IMR-90 (cell line): ENCODE results near the gene TMOD4. TPM values are rescaled to one million over a fixed set of nuclear protein-coding genes. Genes with fewer than 3 reads are reported as not detected.

ENCODE experiments used
- ATAC-seq: fragments of 200-7000 bp; cut with Tn5 transposase; 2 replicates; pipeline ENCODE4 v1.9.1; 2020; ENCODE audit warnings: low read depth, mild to moderate bottlenecking, moderate library complexity
- Bru-seq: library from RNA; stranded (reverse); fragments of 400-500 nt; gene quantifications from one replicate; lab custom pipeline; 2021; lab: Mats Ljungman, UMichigan
- BruChase-seq, 2 experiments: library from RNA; stranded (reverse); fragments of 400-500 nt; gene quantifications; one replicate each; lab custom pipeline; 2021; lab: Mats Ljungman, UMichigan
- BruUV-seq: library from RNA; stranded (reverse); fragments of 400-500 nt; replicated peaks from 2 replicates; lab custom pipeline; 2021; lab: Mats Ljungman, UMichigan
- CTCF ChIA-PET: fragments of 300-600 bp; formaldehyde crosslinking; extraction: SDS; loops from one replicate; lab custom pipeline; 2021; ENCODE audit warnings: antibody characterized with exemption; lab: Yijun Ruan, JAX
- POLR2A ChIA-PET: fragments of 300-600 bp; sonication (Branson Sonifier 250); formaldehyde crosslinking; loops from one replicate; lab custom pipeline; 2022; ENCODE audit warnings: antibody characterized with exemption; ENCODE audit not compliant: unreplicated experiment; lab: Charles Lee
- DNase-seq: peaks from one replicate; pipeline ENCODE4 v3.0.0; 2013
- H2AFZ ChIP-seq: replicated peaks from 2 replicates; pipeline ENCODE3; 2013; ENCODE audit warnings: low read length, mild to moderate bottlenecking; ENCODE audit not compliant: poor library complexity
- H2AK5ac ChIP-seq: 2 replicates; pipeline ENCODE4 v1.6.1; 2013; ENCODE audit warnings: low read depth, low read length, inconsistent platforms
- H2AK9ac ChIP-seq: replicated peaks from 2 replicates; pipeline ENCODE3; 2013; ENCODE audit warnings: mild to moderate bottlenecking, low read depth, low read length, moderate library complexity; ENCODE audit not compliant: poor library complexity
- H2BK120ac ChIP-seq: 2 replicates; pipeline ENCODE4 v1.6.1; 2013; ENCODE audit warnings: low read depth, low read length, inconsistent platforms
- H2BK15ac ChIP-seq: 3 replicates; pipeline ENCODE4 v1.6.1; 2013; ENCODE audit warnings: low read depth, low read length, inconsistent platforms
- H2BK20ac ChIP-seq: 2 replicates; pipeline ENCODE4 v1.6.1; 2013; ENCODE audit warnings: low read depth, mild to moderate bottlenecking, inconsistent platforms, low read length, moderate library complexity
- H2BK5ac ChIP-seq: 2 replicates; pipeline ENCODE4 v1.6.1; 2013; ENCODE audit warnings: mild to moderate bottlenecking, low read depth, low read length, inconsistent platforms; ENCODE audit not compliant: poor library complexity, severe bottlenecking
- H3K14ac ChIP-seq: replicated peaks from 2 replicates; pipeline ENCODE4 v1.6.1; 2013; ENCODE audit warnings: low read depth, low read length, inconsistent platforms
- H3K18ac ChIP-seq: 2 replicates; pipeline ENCODE4 v1.6.1; 2013; ENCODE audit warnings: low read depth, low read length, control low read depth
- H3K23ac ChIP-seq: 2 replicates; pipeline ENCODE4 v1.6.1; 2013; ENCODE audit warnings: low read depth, low read length, inconsistent platforms
- H3K27ac ChIP-seq: 2 replicates; pipeline ENCODE4 v1.5.1; 2013; ENCODE audit warnings: mild to moderate bottlenecking, control low read depth, low read length; ENCODE audit not compliant: insufficient read depth
- H3K27me3 ChIP-seq: 2 replicates; pipeline ENCODE4 v1.6.1; 2013; ENCODE audit warnings: low read length; ENCODE audit not compliant: control insufficient read depth, insufficient read depth
- H3K36me3 ChIP-seq: 2 replicates; pipeline ENCODE4 v1.6.1; 2013; ENCODE audit warnings: low read length, mixed read lengths; ENCODE audit not compliant: control insufficient read depth, insufficient read depth
- H3K4ac ChIP-seq: 2 replicates; pipeline ENCODE4 v1.6.1; 2013; ENCODE audit warnings: low read depth, low read length, inconsistent platforms
- H3K4me1 ChIP-seq: 2 replicates; pipeline ENCODE4 v1.6.1; 2013; ENCODE audit warnings: low read length, mixed read lengths; ENCODE audit not compliant: control insufficient read depth, insufficient read depth
- H3K4me2 ChIP-seq: 2 replicates; pipeline ENCODE4 v1.6.1; 2013; ENCODE audit warnings: low read depth, mild to moderate bottlenecking, control low read depth, low read length, moderate library complexity
- H3K4me3 ChIP-seq: 2 replicates; pipeline ENCODE4 v1.5.1; 2013; ENCODE audit warnings: low read depth, mild to moderate bottlenecking, control low read depth, low read length, moderate library complexity; ENCODE audit not compliant: insufficient read depth
- H3K56ac ChIP-seq: 2 replicates; pipeline ENCODE4 v1.6.1; 2013; ENCODE audit warnings: low read length, inconsistent platforms; ENCODE audit not compliant: insufficient read depth; ENCODE audit errors: extremely low read depth
- H3K79me1 ChIP-seq, 2 experiments: 2 replicates each; pipeline ENCODE4 v1.6.1; 2013; ENCODE audit warnings: low read length in 2 of 2, inconsistent platforms in 1 of 2, low read depth in 1 of 2
- H3K9ac ChIP-seq: 2 replicates; pipeline ENCODE4 v1.6.1; 2013; ENCODE audit warnings: low read depth, low read length, control low read depth
- H3K9me1 ChIP-seq: 2 replicates; pipeline ENCODE4 v1.6.1; 2013; ENCODE audit warnings: low read length, inconsistent platforms; ENCODE audit not compliant: insufficient read depth
- H3K9me3 ChIP-seq: 2 replicates; pipeline ENCODE4 v1.6.1; 2013; ENCODE audit warnings: low read length; ENCODE audit not compliant: control insufficient read depth, insufficient read depth
- H4K20me1 ChIP-seq: 2 replicates; pipeline ENCODE4 v1.6.1; 2013; ENCODE audit warnings: low read length, inconsistent platforms; ENCODE audit not compliant: insufficient read depth
- H4K5ac ChIP-seq: 2 replicates; pipeline ENCODE4 v1.6.1; 2013; ENCODE audit warnings: mild to moderate bottlenecking, low read depth, low read length, control low read depth
- H4K8ac ChIP-seq, 2 experiments: 2 replicates each; pipeline ENCODE4 v1.6.1; 2013; ENCODE audit warnings: low read depth in 2 of 2, low read length in 2 of 2, control low read depth in 1 of 2, inconsistent platforms in 1 of 2
- H4K91ac ChIP-seq: 2 replicates; pipeline ENCODE4 v1.6.1; 2013; ENCODE audit warnings: low read depth, low read length, inconsistent platforms; ENCODE audit not compliant: insufficient read depth
- CTCF ChIP-seq: conservative IDR thresholded peaks from 2 replicates; pipeline ENCODE4 v1.5.1; 2012; ENCODE audit warnings: mild to moderate bottlenecking, low read depth, low read length, improper control_type of control experiment
- FOS ChIP-seq: fragments of 150-350 bp; IDR thresholded peaks from 2 replicates; pipeline ENCODE4 v1.6.1; 2016; ENCODE audit warnings: low read depth, low read length
- MXI1 ChIP-seq: IDR thresholded peaks from 2 replicates; pipeline ENCODE4 v1.6.1; 2012; ENCODE audit warnings: low read depth, mild to moderate bottlenecking, low read length, moderate library complexity, borderline replicate concordance
- RAD21 ChIP-seq: IDR thresholded peaks from 2 replicates; pipeline ENCODE4 v1.6.1; 2012; ENCODE audit warnings: low read length, improper control_type of control experiment
- SMC3 ChIP-seq: fragments of 150-350 bp; IDR thresholded peaks from 2 replicates; pipeline ENCODE4 v1.6.1; 2016; ENCODE audit warnings: low read depth, mild to moderate bottlenecking, antibody characterized with exemption, low read length, moderate library complexity
- WGBS, 2 experiments: methylation state at CpG; one replicate each; pipeline versions ENCODE4 v1.1.5 to v1.1.7; 2013; ENCODE audit warnings: missing lambda C conversion rate in 2 of 2; ENCODE audit not compliant: insufficient read length in 1 of 2; ENCODE audit errors: extremely low coverage in 2 of 2; 5-methylcytosine and 5-hydroxymethylcytosine counted together
- dilution Hi-C: fragments of 300-500 bp; cut with HindIII; formaldehyde crosslinking; loops from one replicate; pipeline ENCODE4 v1.14.3; 2018; ENCODE audit warnings: low sequenced_read_pairs; ENCODE audit not compliant: unreplicated experiment
- in situ Hi-C: fragments of 300-500 bp; cut with MboI; formaldehyde crosslinking; loops from 3 replicates; pipeline ENCODE4 v1.14.3; 2019; ENCODE audit warnings: low sequenced_read_pairs, inconsistent platforms, mixed read lengths
- intact Hi-C: fragments of 100-400 bp; cut with micrococcal nuclease; formaldehyde crosslinking; loops from 2 replicates; pipeline ENCODE4 v1.10.0; 2022
- long read RNA-seq: library from polyadenylated mRNA; unstranded; transcript quantifications from one replicate; pipeline ENCODE4 v2.0.0, GENCODE V29; 2021; ENCODE audit not compliant: unreplicated experiment
- polyA plus RNA-seq, 3 experiments: library from polyadenylated mRNA; depleted of rRNA; stranded (reverse); fragments of >200 nt; gene quantifications; 2 replicates each; pipeline ENCODE4 v1.2.3, GENCODE V29; 2012; ENCODE audit warnings: low replicate concordance in 1 of 3
- total RNA-seq: library from RNA; depleted of rRNA; stranded (reverse); fragments of >200 nt; gene quantifications from 2 replicates; pipeline ENCODE4 v1.2.3, GENCODE V29; 2012; rRNA removed

Gene TMOD4
- total RNA-seq (not detected in 2 replicates), polyA plus RNA-seq (2012; rRNA removed) (0.22 and 0.27 TPM in 2 replicates), Bru-seq, nascent RNA (percentile 42 among the genes with signal in this experiment), BruChase-seq, experiment 1, labeled RNA remaining after a 6-hour chase (percentile 52 among the genes with signal in this experiment), BruChase-seq, experiment 2, labeled RNA remaining after a 2-hour chase (percentile 45 among the genes with signal in this experiment)
- polyA plus RNA-seq (2012; cell fraction: cytosol; rRNA removed): 0.12 and 0.36 TPM in 2 replicates
- 0.63 and 0.87 TPM in 2 replicates for polyA plus RNA-seq (2012; cell fraction: nucleus; rRNA removed; ENCODE audit: low replicate concordance)
- long read RNA-seq: 0 reads

- Histone ChIP-seq H4K20me1 (no peaks in the 10 kb centered on the region), H2BK120ac (no peak within 1 kb of the TSS), H3K9me1 (peaks cover 3% of the 10 kb centered on the region; the same call in 1 of the 2 replicates), H2BK5ac (no peak within 1 kb of the TSS), H3K56ac (no peak within 1 kb of the TSS), H4K91ac (no peak within 1 kb of the TSS), H3K4me1 (peaks cover 2% of the 10 kb centered on the region; the same call in 1 of the 2 replicates), H3K4ac (no peak within 1 kb of the TSS), H3K9me3 (no peaks in the 10 kb centered on the region), H3K14ac (no peak within 1 kb of the TSS), H2AK9ac (peak within 1 kb of the TSS; percentile 58), H4K5ac (no peak within 1 kb of the TSS; the same call in 1 of the 2 replicates), H3K9ac (no peak within 1 kb of the TSS), H2BK15ac (no peak within 1 kb of the TSS), H3K27ac (no peak within 1 kb of the TSS), H2AFZ (no peak within 1 kb of the TSS), H3K27me3 (no peaks in the 10 kb centered on the region), H3K4me3 (no peak within 1 kb of the TSS), H2AK5ac (no peak within 1 kb of the TSS), H4K8ac (no peak within 1 kb of the TSS; a peak in 1 of 4 replicates), H2BK20ac (no peak within 1 kb of the TSS), H3K79me1 (no peaks in the 10 kb centered on the region; a peak in 1 of 4 replicates), H3K36me3 (peaks cover 46% of the 10 kb centered on the region), H3K4me2 (no peak within 1 kb of the TSS), H3K23ac (no peak within 1 kb of the TSS), H3K18ac (no peak within 1 kb of the TSS)
- dilution Hi-C loops: no loop called here
- CTCF ChIA-PET: interaction anchor here (1.0 kb wide), 1 partner anchor 14 kb away, joined by 3 read pairs; no protein-coding TSS in a partner anchor
- POLR2A ChIA-PET: no interaction called here
- intact Hi-C loops: no loop called here
- no TSS peak for BruUV-seq
- WGBS, 2 experiments: no CpG with 5 or more reads among the region's 4 CpGs
- DNase-seq: peak; percentile 28
- peak; percentile 88 for ATAC-seq
- peak; percentile 46 for TF ChIP-seq CTCF
- TF ChIP-seq SMC3: peak; percentile 32
- no peak for TF ChIP-seq MXI1
- peak; percentile 27; the same call in 1 of the 2 replicates for TF ChIP-seq RAD21
- TF ChIP-seq FOS: no peak
- in situ Hi-C loops: no loop called here
These were observed at the start of gene TMOD4 for GRCh38 chr1:151175863-151176262. Gene TMOD4, minus strand, starts transcription at chr1:151175981. Its CDS starts 1,106 bp downstream, at chr1:151174875.
